Measurements from ENCODE around the gene GAREM1.

DNA sequence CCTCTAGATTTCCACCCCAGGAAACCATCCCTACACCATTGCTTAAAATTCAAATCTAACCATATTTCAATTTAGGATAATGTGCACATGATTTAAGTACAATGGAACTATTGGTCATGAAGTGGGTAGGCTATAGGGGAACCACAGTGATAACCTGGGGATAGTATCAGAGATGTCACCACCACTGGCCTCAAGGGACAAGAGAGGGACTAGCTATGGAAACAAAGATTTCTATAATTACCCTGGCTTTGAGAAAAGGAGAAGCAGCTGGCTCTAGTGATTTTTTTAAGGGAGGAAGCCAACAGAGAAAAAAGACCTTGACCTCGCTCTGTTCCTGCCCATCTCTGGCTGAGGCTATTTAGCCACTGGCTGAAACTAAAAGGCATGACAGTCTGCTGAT, 148.9 kb downstream of the GAREM1 start:
- no peak for TF ChIP-seq EZH2phosphoT487 (IDR thresholded peaks at IDR 0.05; ENCODE audit: low read depth, severe bottlenecking, unreplicated experiment)
- TF ChIP-seq, protein P1, sequence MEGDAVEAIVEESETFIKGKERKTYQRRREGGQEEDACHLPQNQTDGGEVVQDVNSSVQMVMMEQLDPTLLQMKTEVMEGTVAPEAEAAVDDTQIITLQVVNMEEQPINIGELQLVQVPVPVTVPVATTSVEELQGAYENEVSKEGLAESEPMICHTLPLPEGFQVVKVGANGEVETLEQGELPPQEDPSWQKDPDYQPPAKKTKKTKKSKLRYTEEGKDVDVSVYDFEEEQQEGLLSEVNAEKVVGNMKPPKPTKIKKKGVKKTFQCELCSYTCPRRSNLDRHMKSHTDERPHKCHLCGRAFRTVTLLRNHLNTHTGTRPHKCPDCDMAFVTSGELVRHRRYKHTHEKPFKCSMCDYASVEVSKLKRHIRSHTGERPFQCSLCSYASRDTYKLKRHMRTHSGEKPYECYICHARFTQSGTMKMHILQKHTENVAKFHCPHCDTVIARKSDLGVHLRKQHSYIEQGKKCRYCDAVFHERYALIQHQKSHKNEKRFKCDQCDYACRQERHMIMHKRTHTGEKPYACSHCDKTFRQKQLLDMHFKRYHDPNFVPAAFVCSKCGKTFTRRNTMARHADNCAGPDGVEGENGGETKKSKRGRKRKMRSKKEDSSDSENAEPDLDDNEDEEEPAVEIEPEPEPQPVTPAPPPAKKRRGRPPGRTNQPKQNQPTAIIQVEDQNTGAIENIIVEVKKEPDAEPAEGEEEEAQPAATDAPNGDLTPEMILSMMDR (IDR thresholded peaks at IDR 0.05; ENCODE audit: poor library complexity), result no peak
- no peak for TF ChIP-seq EZH2 (IDR thresholded peaks at IDR 0.05; ENCODE audit: borderline replicate concordance)
